GM12892 (cell line): ENCODE data around the gene NMNAT2.

Source experiments
- POLR2A ChIP-seq: IDR thresholded peaks from 2 replicates; pipeline ENCODE4 v1.6.1; 2011; ENCODE audit warnings: low read depth, low read length, control low read depth
- POLR2AphosphoS5 ChIP-seq: IDR thresholded peaks from 2 replicates; pipeline ENCODE4 v1.6.1; 2011; ENCODE audit warnings: low read depth, low read length, control low read depth
- TAF1 ChIP-seq: IDR thresholded peaks from 2 replicates; pipeline ENCODE4 v1.6.1; 2011; ENCODE audit warnings: low read depth, mild to moderate bottlenecking, control low read depth, low read length, borderline replicate concordance

DNA sequence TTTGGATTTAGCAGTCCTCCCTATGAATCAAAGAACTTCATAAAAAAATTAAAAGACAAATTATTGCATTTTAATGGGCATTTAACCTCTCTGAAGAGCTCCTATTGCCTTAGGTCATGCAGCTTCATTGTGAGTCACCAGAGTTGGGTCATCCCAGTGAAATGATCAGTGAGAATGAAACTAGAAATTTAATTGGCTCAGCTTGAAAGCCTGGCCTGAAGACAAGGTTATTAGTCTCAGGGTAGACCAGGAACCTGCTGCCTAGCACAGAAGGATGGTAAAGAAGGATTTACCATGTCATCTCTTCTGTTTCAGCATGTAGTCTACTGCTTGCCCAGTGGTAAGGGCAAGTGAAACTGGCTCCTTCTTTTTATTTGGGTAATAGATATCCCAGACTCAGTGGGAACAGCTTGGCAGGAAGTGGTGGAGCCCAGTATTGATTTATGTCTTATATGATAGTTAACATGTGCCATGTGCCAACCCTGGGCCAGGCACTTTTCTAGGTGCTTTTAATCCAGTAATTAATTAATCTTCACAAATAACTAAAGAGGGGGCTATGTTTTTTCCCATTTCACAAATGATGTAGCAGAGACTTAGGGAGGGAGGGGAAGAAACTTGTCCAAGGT, 208.5 kb downstream of the NMNAT2 start:
- TF ChIP-seq POLR2A (no peak), POLR2AphosphoS5 (no peak), TAF1 (no peak)
